AG04450 (cell line): ENCODE measurements around the gene P4HB. TPM values are rescaled to one million over a fixed set of nuclear protein-coding genes. Genes with fewer than 3 reads are reported as not detected.

Source experiments
- CTCF ChIA-PET: fragments of 300-600, 350-600 bp; formaldehyde crosslinking; extraction: SDS; loops from one replicate; lab custom pipeline; 2022; ENCODE audit warnings: antibody characterized with exemption, inconsistent platforms; lab: Charles Lee
- POLR2A ChIA-PET: fragments of 350-600 bp; formaldehyde crosslinking; extraction: SDS; loops from one replicate; lab custom pipeline; 2021; ENCODE audit warnings: antibody characterized with exemption, inconsistent platforms; lab: Yijun Ruan, JAX
- DNase-seq: peaks from one replicate; pipeline ENCODE4 v3.0.0-alpha.2; 2011; ENCODE audit warnings: low read depth, low spot score
- H3K27ac ChIP-seq: one replicate; pipeline ENCODE4 v1.5.1; 2012; ENCODE audit warnings: low read depth, low read length, control low read depth
- H3K27me3 ChIP-seq: one replicate; pipeline ENCODE4 v1.6.0; 2012; ENCODE audit warnings: low read length; ENCODE audit not compliant: control insufficient read depth, insufficient read depth
- H3K4me3 ChIP-seq: 2 replicates; pipeline ENCODE4 v1.5.1; 2011; ENCODE audit warnings: mild to moderate bottlenecking, low read depth, low read length, control low read depth
- H3K9me3 ChIP-seq: 2 replicates; pipeline ENCODE4 v1.5.1; 2012; ENCODE audit warnings: low read length; ENCODE audit not compliant: control insufficient read depth, insufficient read depth
- polyA plus RNA-seq: library from polyadenylated mRNA; depleted of rRNA; stranded (reverse); fragments of >200 nt; gene quantifications from 2 replicates; pipeline ENCODE4 v1.2.3, GENCODE V29; 2011
- TF ChIP-seq, protein P1 (sequence below): IDR thresholded peaks from 2 replicates; pipeline ENCODE4 v1.5.1; 2011; ENCODE audit warnings: low read depth, low read length, control low read depth, inconsistent platforms

The P4HB gene
- polyA plus RNA-seq, 1 experiment = 158 TPM

DNA sequence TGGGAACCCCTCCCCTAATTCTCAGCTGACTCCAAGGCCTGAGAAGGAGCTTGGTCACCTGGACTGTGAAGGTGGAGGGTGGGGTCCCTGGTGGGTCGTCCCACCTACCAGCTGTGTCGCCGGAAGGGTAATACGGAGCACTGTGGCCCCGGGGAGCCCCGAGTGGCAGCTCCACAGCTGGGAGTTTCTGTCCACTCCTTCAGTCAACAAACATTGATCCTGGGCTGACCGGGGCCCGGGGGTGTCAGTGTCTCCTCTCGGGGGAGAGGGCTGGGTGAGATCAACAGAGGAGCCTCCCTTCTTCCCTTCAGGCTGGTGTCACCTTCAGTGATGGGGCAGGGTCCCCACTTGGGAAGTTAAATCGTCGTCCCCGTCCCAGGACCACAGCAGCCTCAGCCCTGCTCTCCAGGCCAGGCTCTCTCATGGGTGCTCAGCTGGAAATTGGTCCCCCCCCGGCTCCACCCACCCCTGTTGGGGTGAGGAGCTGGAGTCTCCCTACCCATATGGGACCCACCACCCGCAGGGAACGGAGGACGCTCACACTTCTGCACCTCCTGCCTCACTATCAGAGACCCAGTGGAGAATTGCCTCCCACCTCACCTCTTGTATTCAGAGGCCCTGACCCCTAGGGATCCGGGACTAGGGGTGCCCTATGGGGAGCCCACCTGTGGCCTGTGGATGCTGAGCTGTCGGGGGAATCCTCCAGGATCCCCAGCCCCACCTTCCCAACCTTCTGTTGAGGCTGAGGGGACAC is 54.5 kb downstream of the P4HB start:
- peaks cover 67% of the 10 kb centered on the region for H3K27me3 ChIP-seq
- ChIA-PET CTCF (interaction anchor here (0.8 kb wide), 1 partner anchor 69 kb away, joined by 6 read pairs; no protein-coding TSS in a partner anchor), POLR2A (interaction anchor here (0.6 kb wide), 1 partner anchor 301 kb away, joined by 5 read pairs; no protein-coding TSS in a partner anchor)
- no peak overlapping the region for H3K4me3 ChIP-seq
- no peak overlapping the region for H3K27ac ChIP-seq
- TF ChIP-seq, protein P1, sequence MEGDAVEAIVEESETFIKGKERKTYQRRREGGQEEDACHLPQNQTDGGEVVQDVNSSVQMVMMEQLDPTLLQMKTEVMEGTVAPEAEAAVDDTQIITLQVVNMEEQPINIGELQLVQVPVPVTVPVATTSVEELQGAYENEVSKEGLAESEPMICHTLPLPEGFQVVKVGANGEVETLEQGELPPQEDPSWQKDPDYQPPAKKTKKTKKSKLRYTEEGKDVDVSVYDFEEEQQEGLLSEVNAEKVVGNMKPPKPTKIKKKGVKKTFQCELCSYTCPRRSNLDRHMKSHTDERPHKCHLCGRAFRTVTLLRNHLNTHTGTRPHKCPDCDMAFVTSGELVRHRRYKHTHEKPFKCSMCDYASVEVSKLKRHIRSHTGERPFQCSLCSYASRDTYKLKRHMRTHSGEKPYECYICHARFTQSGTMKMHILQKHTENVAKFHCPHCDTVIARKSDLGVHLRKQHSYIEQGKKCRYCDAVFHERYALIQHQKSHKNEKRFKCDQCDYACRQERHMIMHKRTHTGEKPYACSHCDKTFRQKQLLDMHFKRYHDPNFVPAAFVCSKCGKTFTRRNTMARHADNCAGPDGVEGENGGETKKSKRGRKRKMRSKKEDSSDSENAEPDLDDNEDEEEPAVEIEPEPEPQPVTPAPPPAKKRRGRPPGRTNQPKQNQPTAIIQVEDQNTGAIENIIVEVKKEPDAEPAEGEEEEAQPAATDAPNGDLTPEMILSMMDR = no peak
- no peak for DNase-seq
- peaks cover 10% of the 10 kb centered on the region; the same call in 1 of the 2 replicates for H3K9me3 ChIP-seq

DNA sequence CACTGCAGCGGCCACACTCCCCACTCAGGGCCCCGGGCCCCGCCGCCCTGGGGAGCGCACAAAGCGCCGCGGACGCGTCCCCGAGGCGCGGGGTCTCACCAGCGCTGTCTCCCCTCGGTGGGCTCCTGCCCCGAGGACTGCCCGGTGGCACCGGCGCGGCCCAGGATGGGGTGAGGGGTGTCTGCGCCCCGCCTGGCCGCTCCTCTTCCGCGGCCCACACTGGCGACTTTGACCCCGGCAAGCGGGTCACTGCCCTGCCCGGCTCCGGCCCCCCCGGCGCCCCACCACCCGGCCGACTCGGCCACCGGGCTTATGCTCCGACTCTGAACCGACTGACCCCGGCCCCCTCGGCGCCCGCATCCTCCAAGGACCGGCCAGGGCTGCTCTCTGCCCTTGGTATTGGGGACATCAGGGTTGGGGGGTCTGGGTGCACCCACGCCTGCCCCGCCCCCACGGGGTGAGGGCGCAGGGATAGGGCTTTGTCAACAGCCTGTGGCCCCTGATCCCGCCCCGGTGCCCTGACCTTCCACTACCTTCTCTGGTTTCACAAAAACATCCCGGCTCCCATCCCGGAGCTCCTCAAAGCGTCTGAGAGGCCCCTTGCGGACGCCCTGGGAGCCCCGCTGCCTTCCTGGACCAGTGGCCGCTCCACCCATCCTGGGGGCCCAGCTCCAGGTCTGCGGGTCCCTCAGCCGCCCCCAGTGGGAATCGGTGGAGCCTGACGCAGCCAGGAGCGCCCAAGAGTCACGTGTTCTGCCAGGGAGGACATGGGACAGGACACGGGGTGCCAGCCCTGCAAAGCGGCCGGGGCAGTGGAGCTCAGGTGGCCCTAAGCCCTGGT is 55.6 kb downstream of the P4HB start:
- Histone ChIP-seq H3K4me3 (no peak overlapping the region), H3K27ac (no peak overlapping the region), H3K27me3 (peaks cover 73% of the 10 kb centered on the region), H3K9me3 (peaks cover 10% of the 10 kb centered on the region)
- TF ChIP-seq, protein P1 = no peak
- ChIA-PET CTCF (interaction anchor here (0.7 kb wide), 1 partner anchor 20 kb away, joined by 5 read pairs; no protein-coding TSS in a partner anchor), POLR2A (no interaction called here)
- DNase-seq = no peak

DNA sequence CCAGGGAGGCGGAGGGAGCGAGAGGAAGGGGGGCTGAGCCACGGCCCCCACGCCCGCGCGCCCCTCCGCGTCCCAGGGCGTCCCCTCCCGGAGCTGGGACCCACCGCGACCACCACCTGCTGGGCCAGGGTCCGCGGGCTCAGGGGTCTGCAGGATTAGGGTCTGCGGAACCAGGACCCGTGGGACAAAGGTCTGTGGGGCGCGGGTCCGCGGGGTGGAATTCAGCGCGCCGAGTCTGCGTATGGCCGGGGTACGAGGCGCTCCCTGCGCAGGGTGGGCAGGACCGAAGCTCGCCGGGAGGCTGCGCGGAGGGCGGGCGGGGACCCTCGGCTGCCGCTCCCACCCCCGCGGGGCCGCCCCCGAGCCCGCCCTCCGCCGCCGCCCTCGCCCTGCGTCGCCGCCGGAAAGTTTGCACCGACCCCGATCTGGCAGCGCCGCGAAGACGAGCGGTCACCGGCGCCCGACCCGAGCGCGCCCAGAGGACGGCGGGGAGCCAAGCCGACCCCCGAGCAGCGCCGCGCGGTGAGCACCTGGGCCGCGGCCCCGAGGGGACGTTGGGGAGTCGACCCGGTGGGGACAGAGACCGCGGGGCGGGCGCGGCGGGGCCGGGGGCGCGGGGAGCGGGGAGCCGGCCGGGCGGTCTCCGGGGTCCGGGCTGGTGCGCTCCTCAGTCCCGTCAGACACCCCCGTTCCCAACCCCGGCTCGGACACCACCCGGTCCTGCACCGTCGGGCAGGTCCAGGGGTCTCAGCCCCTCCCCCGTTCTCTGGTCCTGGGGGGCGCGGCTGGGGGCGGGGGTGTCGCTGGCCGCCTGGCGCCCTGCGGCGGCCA is 56.4 kb downstream of the P4HB start, which contains the start of gene GCGR:
Gene GCGR (plus strand): TSS at position 423 of the 831 bp plus-strand sequence. CDS start 4,869 bp downstream, outside the sequence.
- no peak within 1 kb of the TSS for H3K4me3 ChIP-seq
- peaks cover 75% of the 10 kb centered on the region for H3K27me3 ChIP-seq
- peaks cover 3% of the 10 kb centered on the region for H3K9me3 ChIP-seq
- TF ChIP-seq, protein P1 = no peak
- no peak for DNase-seq
- H3K27ac ChIP-seq = no peak within 1 kb of the TSS
- ChIA-PET POLR2A (no interaction called here), CTCF (no interaction called here)

DNA sequence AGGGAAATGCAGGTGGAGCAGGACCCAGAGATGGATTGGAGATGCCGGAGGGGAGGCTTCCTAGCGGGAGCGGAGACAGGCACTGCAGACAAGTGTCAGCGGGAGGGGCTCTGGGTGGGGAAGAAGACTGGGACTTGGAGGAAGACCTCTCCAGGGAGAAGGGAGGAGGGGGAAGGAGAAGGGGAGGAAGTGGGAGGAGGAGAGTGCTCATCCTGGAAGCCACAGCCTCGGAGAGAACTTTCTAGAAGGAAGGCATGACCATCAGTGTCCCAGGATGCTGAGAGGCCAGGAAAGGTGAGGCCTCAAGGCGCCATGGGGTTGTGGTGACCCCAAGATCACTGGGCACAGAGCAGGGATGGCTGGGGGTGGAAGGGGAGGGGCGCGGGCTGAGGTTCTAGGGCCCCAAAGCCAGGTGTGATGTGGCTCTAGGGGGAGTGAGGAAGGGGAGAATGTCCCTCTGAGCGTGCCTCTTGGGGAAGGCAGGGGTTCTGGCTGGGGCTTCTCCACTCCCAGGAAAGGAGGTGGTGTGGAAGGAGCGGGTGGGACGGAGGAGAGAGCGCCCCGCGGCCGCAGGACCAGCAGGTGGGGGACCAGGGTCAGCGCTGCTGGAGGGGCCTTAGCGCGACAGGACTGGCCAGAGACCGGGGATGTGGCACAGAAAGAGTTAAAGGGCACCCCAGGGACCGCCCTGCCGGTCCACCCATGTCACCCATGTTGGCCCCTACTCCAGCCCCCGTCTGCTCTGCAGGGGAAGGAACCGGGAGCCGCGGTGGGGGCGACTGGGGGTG is 57.3 kb downstream of the P4HB start:
- POLR2A ChIA-PET = no interaction called here
- no peaks in the 10 kb centered on the region; the same call in none of the 2 replicates for H3K9me3 ChIP-seq
- no peak overlapping the region for H3K27ac ChIP-seq
- CTCF ChIA-PET = no interaction called here
- no peak for DNase-seq
- H3K27me3 ChIP-seq = peaks cover 70% of the 10 kb centered on the region
- TF ChIP-seq, protein P1 = no peak
- H3K4me3 ChIP-seq = no peak overlapping the region
